Activated CD4-positive, alpha-beta T cell treated with anti-CD3 and anti-CD28 coated beads, Interleukin-2, amount 50 U/mL, for 48 hours (primary cell): Measurements from ENCODE around the gene SCTR.

Experiments used
- DNase-seq, 2 experiments: peaks; one replicate each; pipeline ENCODE4 v3.0.0-alpha.2; 2020

SCTR gene

DNA sequence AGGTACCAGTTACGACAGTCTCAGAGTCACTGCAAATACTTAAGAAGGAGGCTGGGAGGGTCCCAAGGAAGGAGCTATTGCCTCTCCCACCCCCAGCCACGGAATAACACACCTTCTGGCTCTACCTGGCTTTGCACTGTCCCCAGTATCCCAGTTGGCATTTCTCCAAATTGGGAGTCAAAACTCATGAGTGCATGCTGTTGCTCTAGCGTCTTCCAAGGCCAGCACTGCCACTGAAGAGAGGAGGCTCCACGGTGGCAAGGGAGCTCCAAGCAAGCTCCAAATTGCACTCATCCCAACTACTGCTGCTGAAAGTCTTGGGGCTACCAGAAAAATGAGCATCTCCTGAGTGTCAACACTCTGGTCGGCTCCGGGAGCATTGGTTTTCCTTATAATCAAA lies 1.6 kb downstream of the SCTR start:
- DNase-seq: no peak

GRCh38 chr2:119521433-119522050 lies 2.7 kb downstream of the SCTR start:
- no peak for DNase-seq

GRCh38 chr2:119520696-119521432 lies 3.4 kb downstream of the SCTR start:
- no peak for DNase-seq

- DNase-seq: no peak
These were observed 5.2 kb downstream of the SCTR start for GRCh38 chr2:119519057-119519408.

DNA sequence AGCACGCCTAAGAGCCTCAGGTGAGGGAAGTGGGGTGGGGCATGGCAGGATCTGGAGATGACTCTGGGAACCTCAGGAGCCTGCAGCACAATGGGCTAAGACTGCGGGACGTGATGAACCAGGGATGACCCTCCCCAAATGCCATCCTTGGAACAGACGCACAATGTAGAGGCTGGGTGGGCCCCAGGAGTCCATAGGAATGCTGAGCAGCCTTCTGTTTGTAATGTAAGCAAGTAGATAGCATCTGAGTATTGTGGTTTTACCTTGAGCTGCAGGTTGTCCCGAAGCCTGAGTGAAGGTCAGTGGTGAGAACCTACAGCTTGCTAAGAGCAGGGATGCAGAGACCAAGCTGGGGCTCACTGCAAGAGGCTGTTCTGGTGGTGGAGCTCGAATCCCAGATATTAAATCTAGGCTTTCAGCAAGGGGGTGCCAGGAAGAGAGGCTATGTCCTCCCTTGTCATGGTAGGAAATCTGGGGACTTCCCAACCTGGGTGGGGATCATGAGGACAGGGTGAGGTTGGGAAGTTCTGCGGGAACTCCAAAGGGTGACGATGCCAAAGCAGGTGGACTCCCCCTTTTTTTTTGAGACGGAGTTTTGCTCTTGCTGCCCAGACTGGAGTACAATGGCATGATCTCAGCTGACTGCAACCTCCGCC lies 5.8 kb downstream of the SCTR start:
- no peak for DNase-seq

GRCh38 chr2:119517433-119517832 lies 6.8 kb downstream of the SCTR start:
- peak; percentile 47 to 63 for DNase-seq

DNA sequence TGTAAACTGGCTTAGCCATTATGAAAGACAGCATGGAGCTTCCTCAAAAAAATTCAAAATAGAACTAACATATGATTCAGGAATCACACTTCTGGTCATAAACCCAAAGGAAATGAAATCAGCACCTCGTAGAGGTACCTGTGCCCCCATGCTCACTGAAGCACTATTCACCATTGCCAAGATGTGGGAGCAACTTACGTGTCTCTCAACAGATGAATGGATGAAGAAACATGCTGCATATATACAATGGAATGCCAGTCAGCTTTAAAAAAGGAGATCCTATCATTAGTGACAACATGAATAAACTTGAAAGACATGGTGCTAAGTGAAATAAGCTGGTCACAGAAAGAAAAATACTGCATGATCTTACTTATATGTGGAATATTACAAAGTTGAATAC lies 8.2 kb downstream of the SCTR start:
- DNase-seq: no peak

- no peak for DNase-seq
These were observed 10.5 kb downstream of the SCTR start for GRCh38 chr2:119513832-119514231.

- no peak for DNase-seq
These were observed 11.3 kb downstream of the SCTR start for GRCh38 chr2:119512946-119513345.

GRCh38 chr2:119511989-119512388 lies 12.3 kb downstream of the SCTR start:
- DNase-seq: no peak

DNA sequence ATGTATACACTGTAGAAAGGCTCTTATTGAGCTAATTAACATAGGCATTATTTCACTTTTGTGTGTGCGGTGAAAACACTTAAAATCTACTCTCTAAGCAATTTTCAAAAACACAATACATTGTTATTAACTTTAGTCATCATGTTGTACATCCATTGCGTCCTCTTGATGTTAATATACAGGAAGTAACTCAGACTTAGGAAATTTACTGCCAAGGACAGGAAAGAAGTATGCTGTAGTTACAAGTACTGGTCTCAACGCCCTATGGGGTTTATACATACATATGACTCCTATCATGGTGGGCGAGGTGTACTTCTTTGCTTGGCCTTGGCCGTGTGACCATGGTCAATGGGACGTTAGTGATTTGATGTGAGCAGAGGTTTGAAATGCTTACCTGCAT lies 15.5 kb downstream of the SCTR start:
- no peak for DNase-seq

DNA sequence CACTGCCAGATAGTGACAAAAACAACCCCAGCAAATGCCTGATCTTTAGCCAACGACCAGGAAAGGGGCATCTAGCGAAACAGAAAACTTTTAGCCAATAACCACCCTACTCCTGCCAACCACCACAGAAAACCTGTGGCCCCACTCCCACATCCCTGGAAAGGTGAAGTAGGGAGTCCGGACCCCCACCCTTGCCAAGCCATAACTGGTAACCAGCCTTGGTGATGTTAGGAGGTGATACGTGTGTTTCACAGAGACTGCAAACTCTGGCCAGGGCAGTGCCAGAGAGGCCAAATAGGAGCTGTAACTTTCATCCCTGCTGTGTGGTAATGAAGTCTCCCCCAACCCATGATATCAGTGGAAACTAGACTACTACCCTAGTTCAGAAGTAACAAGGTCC lies 27.6 kb downstream of the SCTR start:
- DNase-seq: no peak

DNA sequence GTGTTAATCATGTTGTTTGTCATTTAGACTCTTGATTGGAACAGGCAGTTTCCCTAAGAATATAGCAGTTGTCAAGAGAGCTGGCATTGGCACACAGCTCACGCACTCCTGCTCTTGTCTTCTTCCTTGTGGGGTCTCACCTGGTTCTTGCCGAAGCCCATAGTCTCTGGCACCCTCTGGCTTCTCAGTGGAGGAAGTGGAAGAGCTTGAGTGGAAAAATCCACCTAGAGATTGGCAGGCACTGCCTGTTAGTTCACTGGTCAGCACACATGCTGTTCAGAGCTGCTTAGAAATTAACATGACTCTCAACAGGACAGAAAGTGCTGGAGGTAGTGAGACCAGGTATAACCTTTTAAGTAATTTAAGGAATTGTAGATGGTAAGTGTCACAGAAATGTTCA lies 28.3 kb downstream of the SCTR start:
- DNase-seq: no peak

GRCh38 chr2:119494163-119494790 lies 30.0 kb downstream of the SCTR start:
- DNase-seq: no peak

DNA sequence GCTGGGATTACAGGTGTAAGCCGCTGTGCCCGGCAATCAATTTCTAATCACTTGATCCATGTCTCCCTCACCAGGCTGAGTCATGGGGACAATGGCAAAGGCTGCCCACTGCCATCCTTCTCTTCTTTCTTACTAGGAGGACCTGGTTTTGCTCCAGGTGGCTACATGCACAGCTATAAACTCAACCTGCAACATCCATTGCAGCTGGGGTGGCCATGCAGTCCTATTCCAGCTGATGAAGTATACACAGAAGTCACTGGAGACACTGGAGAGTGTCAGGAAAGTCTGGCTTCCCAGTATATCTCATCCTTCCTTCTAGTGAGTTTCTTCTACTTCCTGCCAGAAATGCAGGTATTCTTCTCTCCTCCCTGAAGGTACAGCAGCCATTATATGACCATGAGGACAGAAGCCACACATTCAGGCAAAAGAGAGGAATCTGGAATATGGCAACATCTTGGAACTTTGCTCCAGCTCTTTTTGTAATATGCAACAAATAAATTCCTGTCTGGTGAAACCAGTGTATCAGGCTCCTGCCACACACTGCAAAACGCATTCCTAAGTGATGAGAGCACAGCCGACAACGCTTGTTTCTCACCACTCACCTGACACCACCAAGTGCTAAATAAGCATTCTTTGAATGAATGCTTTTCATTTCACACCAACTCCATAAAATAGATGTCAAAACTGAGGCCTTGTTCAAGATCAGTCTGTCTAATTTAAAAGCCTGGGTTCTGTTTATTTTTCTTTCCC lies 32.3 kb downstream of the SCTR start:
- DNase-seq: no peak

- DNase-seq: no peak
These were observed 33.6 kb downstream of the SCTR start for GRCh38 chr2:119490653-119491195.

- no peak for DNase-seq
These were observed 34.2 kb downstream of the SCTR start for GRCh38 chr2:119490106-119490505.

GRCh38 chr2:119489232-119489952 lies 34.9 kb downstream of the SCTR start:
- DNase-seq: no peak

- DNase-seq: no peak
These were observed 35.8 kb downstream of the SCTR start for GRCh38 chr2:119488245-119489214.

DNA sequence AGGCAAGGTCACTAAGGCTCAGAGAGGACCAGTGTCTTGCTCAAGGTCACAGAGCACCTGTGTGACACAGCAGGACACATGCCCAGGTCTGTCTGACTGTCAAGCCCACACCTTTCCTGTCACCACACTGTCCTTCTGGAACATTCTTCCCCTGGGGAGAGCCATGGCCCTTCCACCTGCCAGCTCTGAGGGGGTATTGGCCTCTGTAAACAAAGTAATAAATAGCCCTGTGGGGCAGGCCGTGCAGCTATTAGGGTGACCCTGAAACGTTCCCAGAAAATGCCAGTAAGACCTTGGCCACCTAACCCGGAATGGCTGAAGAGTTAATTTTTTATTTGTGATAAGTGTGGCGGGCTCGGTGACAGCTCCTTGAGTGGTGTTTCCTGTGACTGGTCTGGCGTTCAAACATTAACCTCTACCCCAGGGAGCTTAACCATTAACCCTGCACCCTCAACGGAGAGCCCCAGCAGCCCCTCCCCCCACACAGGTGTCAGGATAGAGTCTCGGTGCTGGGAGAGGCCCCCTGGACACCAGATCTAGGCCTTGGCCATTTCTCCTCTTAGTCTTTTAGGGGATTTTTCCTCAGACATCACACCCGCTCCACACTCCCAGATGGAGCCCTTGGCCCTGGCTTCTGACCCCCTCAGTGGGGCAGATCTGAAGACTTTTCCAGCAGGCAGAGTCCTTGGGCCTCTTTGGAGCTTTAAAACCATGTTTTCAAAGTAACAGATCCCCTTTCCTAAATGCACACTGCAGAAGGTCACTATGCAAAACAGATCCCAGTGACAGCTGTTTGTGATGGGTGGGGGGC lies 36.6 kb downstream of the SCTR start:
- DNase-seq: no peak
